IMR-90 (cell line): ENCODE data around the gene BEGAIN. TPM values are rescaled to one million over a fixed set of nuclear protein-coding genes. Genes with fewer than 3 reads are reported as not detected.

Experiments used
- ATAC-seq: fragments of 200-7000 bp; cut with Tn5 transposase; 2 replicates; pipeline ENCODE4 v1.9.1; 2020; ENCODE audit warnings: low read depth, mild to moderate bottlenecking, moderate library complexity
- BruUV-seq: library from RNA; stranded (reverse); fragments of 400-500 nt; replicated peaks from 2 replicates; lab custom pipeline; 2021; lab: Mats Ljungman, UMichigan
- CTCF ChIA-PET: fragments of 300-600 bp; formaldehyde crosslinking; extraction: SDS; loops from one replicate; lab custom pipeline; 2021; ENCODE audit warnings: antibody characterized with exemption; lab: Yijun Ruan, JAX
- POLR2A ChIA-PET: fragments of 300-600 bp; sonication (Branson Sonifier 250); formaldehyde crosslinking; loops from one replicate; lab custom pipeline; 2022; ENCODE audit warnings: antibody characterized with exemption; ENCODE audit not compliant: unreplicated experiment; lab: Charles Lee
- DNase-seq: peaks from one replicate; pipeline ENCODE4 v3.0.0; 2013
- H2AFZ ChIP-seq: replicated peaks from 2 replicates; pipeline ENCODE3; 2013; ENCODE audit warnings: low read length, mild to moderate bottlenecking; ENCODE audit not compliant: poor library complexity
- H2AK5ac ChIP-seq: 2 replicates; pipeline ENCODE4 v1.6.1; 2013; ENCODE audit warnings: low read depth, low read length, inconsistent platforms
- H2AK9ac ChIP-seq: replicated peaks from 2 replicates; pipeline ENCODE3; 2013; ENCODE audit warnings: mild to moderate bottlenecking, low read depth, low read length, moderate library complexity; ENCODE audit not compliant: poor library complexity
- H2BK120ac ChIP-seq: 2 replicates; pipeline ENCODE4 v1.6.1; 2013; ENCODE audit warnings: low read depth, low read length, inconsistent platforms
- H2BK15ac ChIP-seq: 3 replicates; pipeline ENCODE4 v1.6.1; 2013; ENCODE audit warnings: low read depth, low read length, inconsistent platforms
- H2BK20ac ChIP-seq: 2 replicates; pipeline ENCODE4 v1.6.1; 2013; ENCODE audit warnings: low read depth, mild to moderate bottlenecking, inconsistent platforms, low read length, moderate library complexity
- H2BK5ac ChIP-seq: 2 replicates; pipeline ENCODE4 v1.6.1; 2013; ENCODE audit warnings: mild to moderate bottlenecking, low read depth, low read length, inconsistent platforms; ENCODE audit not compliant: poor library complexity, severe bottlenecking
- H3K14ac ChIP-seq: replicated peaks from 2 replicates; pipeline ENCODE4 v1.6.1; 2013; ENCODE audit warnings: low read depth, low read length, inconsistent platforms
- H3K18ac ChIP-seq: 2 replicates; pipeline ENCODE4 v1.6.1; 2013; ENCODE audit warnings: low read depth, low read length, control low read depth
- H3K23ac ChIP-seq: 2 replicates; pipeline ENCODE4 v1.6.1; 2013; ENCODE audit warnings: low read depth, low read length, inconsistent platforms
- H3K27ac ChIP-seq: 2 replicates; pipeline ENCODE4 v1.5.1; 2013; ENCODE audit warnings: mild to moderate bottlenecking, control low read depth, low read length; ENCODE audit not compliant: insufficient read depth
- H3K27me3 ChIP-seq: 2 replicates; pipeline ENCODE4 v1.6.1; 2013; ENCODE audit warnings: low read length; ENCODE audit not compliant: control insufficient read depth, insufficient read depth
- H3K36me3 ChIP-seq: 2 replicates; pipeline ENCODE4 v1.6.1; 2013; ENCODE audit warnings: low read length, mixed read lengths; ENCODE audit not compliant: control insufficient read depth, insufficient read depth
- H3K4ac ChIP-seq: 2 replicates; pipeline ENCODE4 v1.6.1; 2013; ENCODE audit warnings: low read depth, low read length, inconsistent platforms
- H3K4me1 ChIP-seq: 2 replicates; pipeline ENCODE4 v1.6.1; 2013; ENCODE audit warnings: low read length, mixed read lengths; ENCODE audit not compliant: control insufficient read depth, insufficient read depth
- H3K4me2 ChIP-seq: 2 replicates; pipeline ENCODE4 v1.6.1; 2013; ENCODE audit warnings: low read depth, mild to moderate bottlenecking, control low read depth, low read length, moderate library complexity
- H3K4me3 ChIP-seq: 2 replicates; pipeline ENCODE4 v1.5.1; 2013; ENCODE audit warnings: low read depth, mild to moderate bottlenecking, control low read depth, low read length, moderate library complexity; ENCODE audit not compliant: insufficient read depth
- H3K56ac ChIP-seq: 2 replicates; pipeline ENCODE4 v1.6.1; 2013; ENCODE audit warnings: low read length, inconsistent platforms; ENCODE audit not compliant: insufficient read depth; ENCODE audit errors: extremely low read depth
- H3K79me1 ChIP-seq, 2 experiments: 2 replicates each; pipeline ENCODE4 v1.6.1; 2013; ENCODE audit warnings: low read length in 2 of 2, inconsistent platforms in 1 of 2, low read depth in 1 of 2
- H3K9ac ChIP-seq: 2 replicates; pipeline ENCODE4 v1.6.1; 2013; ENCODE audit warnings: low read depth, low read length, control low read depth
- H3K9me1 ChIP-seq: 2 replicates; pipeline ENCODE4 v1.6.1; 2013; ENCODE audit warnings: low read length, inconsistent platforms; ENCODE audit not compliant: insufficient read depth
- H3K9me3 ChIP-seq: 2 replicates; pipeline ENCODE4 v1.6.1; 2013; ENCODE audit warnings: low read length; ENCODE audit not compliant: control insufficient read depth, insufficient read depth
- H4K20me1 ChIP-seq: 2 replicates; pipeline ENCODE4 v1.6.1; 2013; ENCODE audit warnings: low read length, inconsistent platforms; ENCODE audit not compliant: insufficient read depth
- H4K5ac ChIP-seq: 2 replicates; pipeline ENCODE4 v1.6.1; 2013; ENCODE audit warnings: mild to moderate bottlenecking, low read depth, low read length, control low read depth
- H4K8ac ChIP-seq, 2 experiments: 2 replicates each; pipeline ENCODE4 v1.6.1; 2013; ENCODE audit warnings: low read depth in 2 of 2, low read length in 2 of 2, control low read depth in 1 of 2, inconsistent platforms in 1 of 2
- H4K91ac ChIP-seq: 2 replicates; pipeline ENCODE4 v1.6.1; 2013; ENCODE audit warnings: low read depth, low read length, inconsistent platforms; ENCODE audit not compliant: insufficient read depth
- BHLHE40 ChIP-seq: fragments of 150-350 bp; IDR thresholded peaks from 2 replicates; pipeline ENCODE4 v1.6.1; 2016; ENCODE audit warnings: mild to moderate bottlenecking, low read depth, low read length
- CEBPB ChIP-seq: IDR thresholded peaks from 2 replicates; pipeline ENCODE4 v1.6.1; 2012; ENCODE audit warnings: low read depth, low read length, improper control_type of control experiment
- CHD1 ChIP-seq: IDR thresholded peaks from 2 replicates; pipeline ENCODE4 v1.6.1; 2012; ENCODE audit warnings: low read depth, low read length, improper control_type of control experiment
- ELK1 ChIP-seq: fragments of 150-350 bp; IDR thresholded peaks from 2 replicates; pipeline ENCODE4 v1.6.1; 2016; ENCODE audit warnings: low read depth, mild to moderate bottlenecking, low read length, moderate library complexity, borderline replicate concordance
- FOS ChIP-seq: fragments of 150-350 bp; IDR thresholded peaks from 2 replicates; pipeline ENCODE4 v1.6.1; 2016; ENCODE audit warnings: low read depth, low read length
- MAFK ChIP-seq: IDR thresholded peaks from 2 replicates; pipeline ENCODE4 v1.6.1; 2012; ENCODE audit warnings: low read depth, low read length, improper control_type of control experiment
- MAZ ChIP-seq: IDR thresholded peaks from 2 replicates; pipeline ENCODE4 v1.6.1; 2012; ENCODE audit warnings: low read depth, mild to moderate bottlenecking, low read length, improper control_type of control experiment, moderate library complexity, borderline replicate concordance
- NFE2L2 ChIP-seq: fragments of 150-350 bp; IDR thresholded peaks from 2 replicates; pipeline ENCODE4 v1.6.1; 2016; ENCODE audit warnings: low read depth, mild to moderate bottlenecking, low read length
- POLR2A ChIP-seq: IDR thresholded peaks from 2 replicates; pipeline ENCODE4 v1.6.1; 2012; ENCODE audit warnings: mild to moderate bottlenecking, low read depth, low read length
- RCOR1 ChIP-seq: IDR thresholded peaks from 2 replicates; pipeline ENCODE4 v1.6.1; 2012; ENCODE audit warnings: mild to moderate bottlenecking, low read length, improper control_type of control experiment; ENCODE audit not compliant: insufficient replicate concordance
- RFX5 ChIP-seq: IDR thresholded peaks from 2 replicates; pipeline ENCODE4 v1.8.0; 2012; ENCODE audit warnings: low read depth, mild to moderate bottlenecking, low read length, moderate library complexity
- SMC3 ChIP-seq: fragments of 150-350 bp; IDR thresholded peaks from 2 replicates; pipeline ENCODE4 v1.6.1; 2016; ENCODE audit warnings: low read depth, mild to moderate bottlenecking, antibody characterized with exemption, low read length, moderate library complexity
- whole genome bisulfite sequencing, 2 experiments: methylation state at CpG; one replicate each; pipeline versions ENCODE4 v1.1.5 to v1.1.7; 2013; ENCODE audit warnings: missing lambda C conversion rate in 2 of 2; ENCODE audit not compliant: insufficient read length in 1 of 2; ENCODE audit errors: extremely low coverage in 2 of 2; 5-methylcytosine and 5-hydroxymethylcytosine counted together
- dilution Hi-C: fragments of 300-500 bp; cut with HindIII; formaldehyde crosslinking; loops from one replicate; pipeline ENCODE4 v1.14.3; 2018; ENCODE audit warnings: low sequenced_read_pairs; ENCODE audit not compliant: unreplicated experiment
- in situ Hi-C: fragments of 300-500 bp; cut with MboI; formaldehyde crosslinking; loops from 3 replicates; pipeline ENCODE4 v1.14.3; 2019; ENCODE audit warnings: low sequenced_read_pairs, inconsistent platforms, mixed read lengths
- intact Hi-C: fragments of 100-400 bp; cut with micrococcal nuclease; formaldehyde crosslinking; loops from 2 replicates; pipeline ENCODE4 v1.10.0; 2022
- polyA plus RNA-seq, 3 experiments: library from polyadenylated mRNA; depleted of rRNA; stranded (reverse); fragments of >200 nt; gene quantifications; 2 replicates each; pipeline ENCODE4 v1.2.3, GENCODE V29; 2012; ENCODE audit warnings: low replicate concordance in 1 of 3
- total RNA-seq: library from RNA; depleted of rRNA; stranded (reverse); fragments of >200 nt; gene quantifications from 2 replicates; pipeline ENCODE4 v1.2.3, GENCODE V29; 2012
- TF ChIP-seq, protein P1 (sequence below): fragments of 150-350 bp; IDR thresholded peaks from 2 replicates; pipeline ENCODE4 v1.6.1; 2017; ENCODE audit warnings: mild to moderate bottlenecking, antibody characterized with exemption, low read length, low read depth
- TF ChIP-seq, protein P2 (sequence below): conservative IDR thresholded peaks from 2 replicates; pipeline ENCODE4 v1.5.1; 2012; ENCODE audit warnings: mild to moderate bottlenecking, low read depth, low read length, improper control_type of control experiment

Gene BEGAIN
- total and polyA plus RNA-seq, 2 of the 4 experiments (the other 2 are of a cell fraction), result 0.18 to 0.99 TPM

GRCh38 chr14:100528962-100529560 lies 58.2 kb downstream of the BEGAIN start:
- Histone ChIP-seq H3K18ac (no peak overlapping the region), H2BK5ac (no peak overlapping the region), H3K9me3 (no peaks in the 10 kb centered on the region), H3K4me3 (no peak overlapping the region), H3K27ac (no peak overlapping the region), H2AK5ac (no peak overlapping the region), H3K23ac (no peak overlapping the region), H4K20me1 (no peaks in the 10 kb centered on the region), H2BK15ac (no peak overlapping the region), H3K4me2 (no peak overlapping the region), H3K9ac (no peak overlapping the region), H4K8ac (no peak overlapping the region), H2BK120ac (no peak overlapping the region), H2AK9ac (no peak overlapping the region), H3K4me1 (no peaks in the 10 kb centered on the region; the same call in 1 of the 2 replicates), H4K91ac (no peak overlapping the region), H3K36me3 (peaks cover 24% of the 10 kb centered on the region), H3K9me1 (peaks cover 8% of the 10 kb centered on the region), H3K14ac (no peak overlapping the region), H3K4ac (no peak overlapping the region), H3K27me3 (no peaks in the 10 kb centered on the region), H4K5ac (no peak overlapping the region), H2BK20ac (no peak overlapping the region), H2AFZ (no peak overlapping the region), H3K79me1 (no peaks in the 10 kb centered on the region), H3K56ac (no peak overlapping the region)
- CTCF ChIA-PET, result no interaction called here
- ATAC-seq (no peak), DNase-seq (no peak)
- intact Hi-C loops, result loop anchor here (10.0 kb wide), 1 partner anchor 706 kb away; no protein-coding TSS in a partner anchor
- BruUV-seq, result no TSS peak
- TF ChIP-seq, protein P1, sequence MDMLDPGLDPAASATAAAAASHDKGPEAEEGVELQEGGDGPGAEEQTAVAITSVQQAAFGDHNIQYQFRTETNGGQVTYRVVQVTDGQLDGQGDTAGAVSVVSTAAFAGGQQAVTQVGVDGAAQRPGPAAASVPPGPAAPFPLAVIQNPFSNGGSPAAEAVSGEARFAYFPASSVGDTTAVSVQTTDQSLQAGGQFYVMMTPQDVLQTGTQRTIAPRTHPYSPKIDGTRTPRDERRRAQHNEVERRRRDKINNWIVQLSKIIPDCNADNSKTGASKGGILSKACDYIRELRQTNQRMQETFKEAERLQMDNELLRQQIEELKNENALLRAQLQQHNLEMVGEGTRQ, result no peak
- TF ChIP-seq, protein P2, sequence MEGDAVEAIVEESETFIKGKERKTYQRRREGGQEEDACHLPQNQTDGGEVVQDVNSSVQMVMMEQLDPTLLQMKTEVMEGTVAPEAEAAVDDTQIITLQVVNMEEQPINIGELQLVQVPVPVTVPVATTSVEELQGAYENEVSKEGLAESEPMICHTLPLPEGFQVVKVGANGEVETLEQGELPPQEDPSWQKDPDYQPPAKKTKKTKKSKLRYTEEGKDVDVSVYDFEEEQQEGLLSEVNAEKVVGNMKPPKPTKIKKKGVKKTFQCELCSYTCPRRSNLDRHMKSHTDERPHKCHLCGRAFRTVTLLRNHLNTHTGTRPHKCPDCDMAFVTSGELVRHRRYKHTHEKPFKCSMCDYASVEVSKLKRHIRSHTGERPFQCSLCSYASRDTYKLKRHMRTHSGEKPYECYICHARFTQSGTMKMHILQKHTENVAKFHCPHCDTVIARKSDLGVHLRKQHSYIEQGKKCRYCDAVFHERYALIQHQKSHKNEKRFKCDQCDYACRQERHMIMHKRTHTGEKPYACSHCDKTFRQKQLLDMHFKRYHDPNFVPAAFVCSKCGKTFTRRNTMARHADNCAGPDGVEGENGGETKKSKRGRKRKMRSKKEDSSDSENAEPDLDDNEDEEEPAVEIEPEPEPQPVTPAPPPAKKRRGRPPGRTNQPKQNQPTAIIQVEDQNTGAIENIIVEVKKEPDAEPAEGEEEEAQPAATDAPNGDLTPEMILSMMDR, result no peak
- TF ChIP-seq MAFK (no peak), SMC3 (no peak), ELK1 (no peak), BHLHE40 (no peak), RCOR1 (no peak), FOS (no peak), CEBPB (no peak), CHD1 (no peak), MAZ (no peak), RFX5 (no peak), POLR2A (no peak), NFE2L2 (no peak)
- POLR2A ChIA-PET, result no interaction called here
- dilution Hi-C loops, result no loop called here
- 91% methylated on average over 6 of the region's 10 CpGs; no CpG with 5 or more reads in 1 of the 2 experiments for WGBS, 2 experiments
- in situ Hi-C loops, result no loop called here
